H1 (cell line): ENCODE data around the gene TRIM44. TPM values are rescaled to one million over a fixed set of nuclear protein-coding genes. Genes with fewer than 3 reads are reported as not detected.

Experiments used
- CTCF ChIA-PET: fragments of 300-600 bp; sonication (Branson Sonifier 250); formaldehyde crosslinking; loops from one replicate; lab custom pipeline; 2021; ENCODE audit not compliant: partially characterized antibody; lab: Charles Lee
- POLR2A ChIA-PET: fragments of 300-600 bp; sonication (Branson Sonifier 250); formaldehyde crosslinking; loops from one replicate; lab custom pipeline; 2021; ENCODE audit warnings: inconsistent platforms; ENCODE audit not compliant: partially characterized antibody; lab: Charles Lee
- DNase-seq, 2 experiments: peaks; one replicate each; pipeline versions ENCODE4 v3.0.0 to v3.0.0-alpha.2; 2010 to 2022; ENCODE audit warnings: low spot score in 2 of 2, low read depth in 1 of 2, mixed read lengths in 1 of 2
- FAIRE-seq: peaks from 2 replicates; lab custom pipeline; 2011; peaks lifted over from hg19 to GRCh38; lab: Jason Lieb, UNC
- H2AFZ ChIP-seq: 2 replicates; pipeline ENCODE4 v1.8.1; 2012; ENCODE audit warnings: low read length, inconsistent platforms
- H2AK5ac ChIP-seq: 2 replicates; pipeline ENCODE4 v1.6.1; 2013; ENCODE audit warnings: low read depth, low read length
- H2BK120ac ChIP-seq: replicated peaks from 2 replicates; pipeline ENCODE3; 2013; ENCODE audit warnings: low read depth, low read length, inconsistent platforms
- H2BK12ac ChIP-seq: 2 replicates; pipeline ENCODE4 v1.6.1; 2013; ENCODE audit warnings: low read depth, low read length
- H2BK15ac ChIP-seq: 2 replicates; pipeline ENCODE4 v1.6.1; 2013; ENCODE audit warnings: low read length
- H2BK20ac ChIP-seq: 2 replicates; pipeline ENCODE4 v1.6.1; 2013; ENCODE audit warnings: low read length
- H2BK5ac ChIP-seq: 2 replicates; pipeline ENCODE4 v1.6.1; 2013; ENCODE audit warnings: low read depth, low read length
- H3K14ac ChIP-seq: 2 replicates; pipeline ENCODE4 v1.6.1; 2013; ENCODE audit warnings: inconsistent platforms; ENCODE audit not compliant: insufficient read length
- H3K18ac ChIP-seq: 2 replicates; pipeline ENCODE4 v1.6.1; 2013; ENCODE audit warnings: low read length; ENCODE audit errors: extremely low read depth
- H3K23ac ChIP-seq: 2 replicates; pipeline ENCODE4 v1.6.1; 2013; ENCODE audit warnings: inconsistent platforms; ENCODE audit not compliant: insufficient read length
- H3K23me2 ChIP-seq: 2 replicates; pipeline ENCODE4 v1.6.1; 2013; ENCODE audit warnings: low read depth, low read length
- H3K27ac ChIP-seq: 2 replicates; pipeline ENCODE4 v1.6.1; 2011; ENCODE audit warnings: low read depth, low read length, inconsistent platforms
- H3K27me3 ChIP-seq, 4 experiments: replicated peaks in 1 of 4; 1 replicate in 1 of 4; 2 replicates in 3 of 4; pipeline versions ENCODE4 v1.6.1 to v1.8.1; 2011 to 2013; ENCODE audit warnings: low read length in 3 of 4, mild to moderate bottlenecking in 3 of 4, inconsistent platforms in 2 of 4, mixed read lengths in 2 of 4, moderate library complexity in 1 of 4; ENCODE audit not compliant: control insufficient read depth in 3 of 4, insufficient read depth in 3 of 4; ENCODE audit errors: extremely low read depth in 1 of 4
- H3K36me3 ChIP-seq, 4 experiments: 2 replicates each; pipeline versions ENCODE4 v1.6.1 to v1.8.1; 2011 to 2013; ENCODE audit warnings: mild to moderate bottlenecking in 4 of 4, low read length in 3 of 4, moderate library complexity in 2 of 4, control low read depth in 1 of 4, inconsistent platforms in 1 of 4; ENCODE audit not compliant: insufficient read depth in 4 of 4, control insufficient read depth in 2 of 4
- H3K4ac ChIP-seq: replicated peaks from 2 replicates; pipeline ENCODE3; 2013; ENCODE audit warnings: low read length, low read depth, mixed read lengths, inconsistent platforms; ENCODE audit not compliant: insufficient read length
- H3K4me1 ChIP-seq, 4 experiments: replicated peaks in 1 of 4; 1 replicate in 1 of 4; 2 replicates in 3 of 4; pipeline versions ENCODE4 v1.6.1 to v1.8.1; 2011 to 2013; ENCODE audit warnings: low read length in 3 of 4, inconsistent platforms in 2 of 4, mixed read lengths in 1 of 4; ENCODE audit not compliant: insufficient read depth in 4 of 4, control insufficient read depth in 3 of 4
- H3K4me2 ChIP-seq, 2 experiments: 2 replicates each; pipeline versions ENCODE4 v1.6.1 to v1.8.1; 2011 to 2013; ENCODE audit warnings: low read depth in 2 of 2, low read length in 2 of 2, control low read depth in 1 of 2, inconsistent platforms in 1 of 2, mild to moderate bottlenecking in 1 of 2; ENCODE audit not compliant: insufficient read depth in 1 of 2
- H3K4me3 ChIP-seq, 4 experiments: fragments of 200-600, 300-600 bp in 1 of 4; sonication (generic), shearing (Covaris generic), sonication (Bioruptor Twin) in 1 of 4; 2 replicates each; pipeline versions ENCODE4 v1.5.1 to v1.8.1; 2011 to 2016; ENCODE audit warnings: low read length in 4 of 4, low read depth in 3 of 4, control low read depth in 2 of 4, inconsistent platforms in 2 of 4, mild to moderate bottlenecking in 2 of 4, mixed read lengths in 1 of 4, moderate library complexity in 1 of 4; ENCODE audit not compliant: insufficient read depth in 2 of 4; ENCODE audit errors: extremely low read depth in 1 of 4
- H3K56ac ChIP-seq: replicated peaks from 2 replicates; pipeline ENCODE3; 2013; ENCODE audit warnings: low read depth, mild to moderate bottlenecking, mixed read lengths, low read length, inconsistent platforms; ENCODE audit not compliant: insufficient read length
- H3K79me1 ChIP-seq: 2 replicates; pipeline ENCODE4 v1.6.1; 2013; ENCODE audit warnings: low read depth, low read length, control low read depth
- H3K79me2 ChIP-seq, 2 experiments: 2 replicates each; pipeline versions ENCODE4 v1.6.1 to v1.8.1; 2012 to 2013; ENCODE audit warnings: low read length in 2 of 2, mild to moderate bottlenecking in 2 of 2, inconsistent platforms in 1 of 2; ENCODE audit not compliant: insufficient read depth in 2 of 2, control insufficient read depth in 1 of 2
- H3K9ac ChIP-seq, 4 experiments: replicated peaks in 1 of 4; 1 replicate in 1 of 4; 2 replicates in 3 of 4; pipeline versions ENCODE4 v1.6.1 to v1.8.1; 2011 to 2013; ENCODE audit warnings: low read depth in 3 of 4, low read length in 3 of 4, control low read depth in 2 of 4, mild to moderate bottlenecking in 2 of 4, moderate library complexity in 2 of 4, inconsistent platforms in 1 of 4; ENCODE audit errors: extremely low read depth in 1 of 4
- H3K9me3 ChIP-seq, 2 experiments: 2 replicates each; pipeline versions ENCODE4 v1.6.1 to v1.8.1; 2012 to 2013; ENCODE audit warnings: mild to moderate bottlenecking in 2 of 2, moderate library complexity in 2 of 2, control low read depth in 1 of 2, inconsistent platforms in 1 of 2, low read depth in 1 of 2, low read length in 1 of 2, mixed read lengths in 1 of 2; ENCODE audit not compliant: insufficient read depth in 2 of 2
- H4K20me1 ChIP-seq, 2 experiments: replicated peaks in 1 of 2; 2 replicates each; pipeline versions ENCODE3 to v1.8.1; 2011 to 2013; ENCODE audit warnings: inconsistent platforms in 2 of 2, low read length in 2 of 2, mild to moderate bottlenecking in 1 of 2; ENCODE audit not compliant: insufficient read depth in 2 of 2, control insufficient read depth in 1 of 2
- H4K5ac ChIP-seq: 2 replicates; pipeline ENCODE4 v1.6.1; 2013; ENCODE audit warnings: low read length, low read depth, mixed read lengths, inconsistent platforms; ENCODE audit not compliant: insufficient read length
- H4K8ac ChIP-seq: 2 replicates; pipeline ENCODE4 v1.8.0; 2013; ENCODE audit warnings: mild to moderate bottlenecking, moderate library complexity, low read length, inconsistent platforms; ENCODE audit not compliant: insufficient read depth; ENCODE audit errors: extremely low read depth
- H4K91ac ChIP-seq: replicated peaks from 2 replicates; pipeline ENCODE3; 2013; ENCODE audit warnings: low read length, mixed read lengths, inconsistent platforms; ENCODE audit not compliant: insufficient read length
- BACH1 ChIP-seq: IDR thresholded peaks from 2 replicates; pipeline ENCODE4 v1.6.1; 2012; ENCODE audit warnings: low read length, improper control_type of control experiment
- CBX5 ChIP-seq: fragments of 300-800, 300-1000 bp; sonication (generic); IDR thresholded peaks from 2 replicates; pipeline ENCODE4 v1.7.1; 2016; ENCODE audit warnings: antibody characterized with exemption, low read length, low read depth
- E2F6 ChIP-seq: IDR thresholded peaks from 2 replicates; pipeline ENCODE4 v1.6.1; 2012; ENCODE audit warnings: inconsistent platforms
- KDM1A ChIP-seq: fragments of 200-600, 300-600 bp; sonication (generic); IDR thresholded peaks from 2 replicates; pipeline ENCODE4 v1.7.1; 2016; ENCODE audit warnings: mild to moderate bottlenecking, low read length, borderline replicate concordance
- POLR2AphosphoS5 ChIP-seq: IDR thresholded peaks from 2 replicates; pipeline ENCODE4 v1.6.1; 2011; ENCODE audit warnings: low read depth, low read length
- RAD21 ChIP-seq, 2 experiments: IDR thresholded peaks in 1 of 2; conservative IDR thresholded peaks in 1 of 2; 2 replicates each; pipeline ENCODE4 v1.6.1; 2011; ENCODE audit warnings: low read depth in 2 of 2, low read length in 2 of 2, improper control_type of control experiment in 1 of 2, inconsistent platforms in 1 of 2, mild to moderate bottlenecking in 1 of 2, moderate library complexity in 1 of 2
- RBBP5 ChIP-seq: IDR thresholded peaks from 2 replicates; pipeline ENCODE4 v1.7.1; 2012; ENCODE audit warnings: low read depth, mild to moderate bottlenecking, inconsistent platforms, low read length, moderate library complexity, borderline replicate concordance
- SIN3A ChIP-seq, 2 experiments: IDR thresholded peaks in 1 of 2; conservative IDR thresholded peaks in 1 of 2; 2 replicates each; pipeline ENCODE4 v1.6.1; 2011 to 2012; ENCODE audit warnings: low read length in 2 of 2, improper control_type of control experiment in 1 of 2, low read depth in 1 of 2, mild to moderate bottlenecking in 1 of 2
- SIX5 ChIP-seq: IDR thresholded peaks from 2 replicates; pipeline ENCODE4 v1.6.1; 2011; ENCODE audit warnings: mild to moderate bottlenecking, low read depth, low read length
- TAF1 ChIP-seq: IDR thresholded peaks from 2 replicates; pipeline ENCODE4 v1.6.1; 2011; ENCODE audit warnings: mild to moderate bottlenecking, low read depth, low read length
- WGBS, 2 experiments: shearing (Covaris generic) in 1 of 2; methylation state at CpG; one replicate each; pipeline versions ENCODE4 v1.1.6 to v1.1.7; 2013 to 2015; ENCODE audit warnings: low lambda C conversion rate in 2 of 2, mixed read lengths in 2 of 2, inconsistent platforms in 1 of 2, low coverage in 1 of 2, missing lambda C conversion rate in 1 of 2; ENCODE audit not compliant: insufficient replicate concordance in 2 of 2, insufficient coverage in 1 of 2, insufficient read length in 1 of 2; ENCODE audit errors: extremely low coverage in 1 of 2, missing lambda C conversion rate in 1 of 2; 5-methylcytosine and 5-hydroxymethylcytosine counted together
- polyA plus RNA-seq, 7 experiments: library from polyadenylated mRNA; depleted of rRNA in 3 of 7; stranded (reverse) in 5 of 7; unstranded in 2 of 7; fragments of >200 nt in 5 of 7; fragments of 200-250 nt in 2 of 7; gene quantifications; 1 replicate in 5 of 7; 2 replicates in 1 of 7; 4 replicates in 1 of 7; pipeline versions ENCODE4 v1.2.1 to v1.2.3, GENCODE V29; 2011 to 2013; ENCODE audit warnings: missing spikeins in 2 of 7, mixed read lengths in 2 of 7
- total RNA-seq: library from RNA; stranded (reverse); fragmentation: NEBNext Ultra II Directional; extraction: Animal tissue kit (Norgen Biotek cat#: 25700); gene quantifications from 2 replicates; pipeline ENCODE4 v1.2.1, GENCODE V29; 2021

Gene TRIM44
- total and polyA plus RNA-seq, 2 of the 8 experiments (the other 6 are each of a cell fraction or from before 2014, with no cell fraction given): 13.9 to 34.4 TPM

- no peak overlapping the region for H3K56ac ChIP-seq
- H2BK20ac ChIP-seq: no peak overlapping the region
- H3K23ac ChIP-seq: no peak overlapping the region
- H3K9ac ChIP-seq: no peak overlapping the region
- FAIRE-seq (no peak), DNase-seq (no peak)
- H2BK120ac ChIP-seq: no peak overlapping the region
- POLR2A ChIA-PET: no interaction called here
- no peaks in the 10 kb centered on the region for H3K79me2 ChIP-seq
- no peak overlapping the region for H3K4me3 ChIP-seq
- H4K5ac ChIP-seq: no peak overlapping the region
- no peaks in the 10 kb centered on the region for H3K79me1 ChIP-seq
- H3K18ac ChIP-seq: no peak overlapping the region
- H3K4me1 ChIP-seq: no peaks in the 10 kb centered on the region; a peak in 1 of 7 replicates
- no peak overlapping the region for H4K91ac ChIP-seq
- no peak overlapping the region for H2BK12ac ChIP-seq
- no peak overlapping the region for H3K27ac ChIP-seq
- H3K36me3 ChIP-seq: peaks cover 0 to 2% (median 0%) of the 10 kb centered on the region in 4 experiments; a peak in 2 of 8 replicates
- H2BK5ac ChIP-seq: no peak overlapping the region
- no peaks in the 10 kb centered on the region for H3K23me2 ChIP-seq
- CTCF ChIA-PET: interaction anchor here (0.5 to 1.5 kb wide), 6 partner anchors 13 to 520 kb away, joined by 3 to 5 read pairs (median 4); no protein-coding TSS in a partner anchor
- no peaks in the 10 kb centered on the region for H3K27me3 ChIP-seq
- H4K20me1 ChIP-seq: no peaks in the 10 kb centered on the region
- no peak overlapping the region for H2AK5ac ChIP-seq
- H2AFZ ChIP-seq: no peak overlapping the region
- H4K8ac ChIP-seq: no peak overlapping the region
- no peak overlapping the region for H3K4ac ChIP-seq
- 78% methylated on average over 4 of the region's 4 CpGs; no CpG with 5 or more reads in 1 of the 2 experiments for WGBS, 2 experiments
- no peak overlapping the region for H3K4me2 ChIP-seq
- H3K14ac ChIP-seq: no peak overlapping the region
- H3K9me3 ChIP-seq: no peaks in the 10 kb centered on the region
- H2BK15ac ChIP-seq: no peak overlapping the region
- TF ChIP-seq TAF1 (no peak), CBX5 (no peak), SIN3A (conservative IDR thresholded peaks at IDR 0.05 in 1 of 2, IDR thresholded peaks at IDR 0.05 in 1 of 2; ENCODE audit: low read depth in 1 of 2, low read length in 2 of 2) (no peak), BACH1 (no peak), E2F6 (no peak), KDM1A (no peak), SIX5 (no peak), POLR2AphosphoS5 (no peak), RBBP5 (no peak), RAD21 (IDR thresholded peaks at IDR 0.05 in 1 of 2, conservative IDR thresholded peaks at IDR 0.05 in 1 of 2; ENCODE audit: low read depth in 2 of 2, low read length in 2 of 2) (no peak)
These were observed 77.7 kb downstream of the TRIM44 start for GRCh38 chr11:35740061-35740799.
